Naive thymus-derived CD8-positive, alpha-beta T cell (primary cell): Measurements from ENCODE around the gene SNRPA. TPM values are rescaled to one million over a fixed set of nuclear protein-coding genes. Genes with fewer than 3 reads are reported as not detected.

Source experiments
- ATAC-seq, 2 donors: fragments of 150-1000 bp; cut with Tn5 transposase in 1 of 2; sonication (Bioruptor Pico), chemical (Tn5 transposase) in 1 of 2; 1 replicate in 1 of 2; 2 replicates in 1 of 2; pipeline ENCODE4 v1.10.0; 2021; ENCODE audit warnings: mild to moderate bottlenecking in 2 of 2, moderate library complexity in 2 of 2
- POLR2A ChIA-PET: fragments of 350-600 bp; sonication (Branson Sonifier 250); formaldehyde crosslinking; loops from one replicate; lab custom pipeline; 2021; ENCODE audit warnings: antibody characterized with exemption; lab: Charles Lee
- DNase-seq, 10 donors: peaks; one replicate each; pipeline versions ENCODE4 v3.0.0 to v3.0.0-alpha.2; 2020 to 2022
- H3K27ac Mint-ChIP-seq, 10 donors: one replicate each; pipeline ENCODE4 v1.8.0; 2020 to 2022; ENCODE audit warnings: mild to moderate bottlenecking in 10 of 10, mixed read lengths in 10 of 10, moderate library complexity in 4 of 10, inconsistent platforms in 1 of 10
- H3K27me3 Mint-ChIP-seq, 5 donors: one replicate each; pipeline ENCODE4 v1.8.0; 2021 to 2022; ENCODE audit warnings: mixed read lengths in 5 of 5
- H3K36me3 Mint-ChIP-seq, 3 donors: one replicate each; pipeline ENCODE4 v1.8.0; 2020 to 2022; ENCODE audit warnings: mixed read lengths in 3 of 3, mild to moderate bottlenecking in 2 of 3, inconsistent platforms in 1 of 3
- H3K4me1 Mint-ChIP-seq, 4 donors: one replicate each; pipeline ENCODE4 v1.8.0; 2021 to 2022; ENCODE audit warnings: mixed read lengths in 4 of 4
- H3K4me3 Mint-ChIP-seq, 10 donors: one replicate each; pipeline ENCODE4 v1.8.0; 2020 to 2022; ENCODE audit warnings: mild to moderate bottlenecking in 10 of 10, mixed read lengths in 10 of 10, moderate library complexity in 6 of 10, inconsistent platforms in 1 of 10
- H3K9me3 Mint-ChIP-seq, 9 donors: one replicate each; pipeline ENCODE4 v1.8.0; 2020 to 2022; ENCODE audit warnings: mixed read lengths in 9 of 9, mild to moderate bottlenecking in 3 of 9, inconsistent platforms in 1 of 9, moderate library complexity in 1 of 9
- polyA plus RNA-seq, 3 donors: library from polyadenylated mRNA; unstranded; fragments of 300-500 nt; fragmentation: Illumina TruSeq; gene quantifications; one replicate each; pipeline ENCODE4 v1.2.3, GENCODE V29; 2021
- total RNA-seq, 8 experiments: library from RNA in 2 of 8; stranded (reverse) in 2 of 8; gene quantifications; one replicate each; pipeline ENCODE4 v1.2.3 and lab custom pipeline; 2021 to 2026

SNRPA gene
- total and polyA plus RNA-seq, 5 experiments from 2014 or later: 45.9 to 68.2 (median 62.3) TPM

DNA sequence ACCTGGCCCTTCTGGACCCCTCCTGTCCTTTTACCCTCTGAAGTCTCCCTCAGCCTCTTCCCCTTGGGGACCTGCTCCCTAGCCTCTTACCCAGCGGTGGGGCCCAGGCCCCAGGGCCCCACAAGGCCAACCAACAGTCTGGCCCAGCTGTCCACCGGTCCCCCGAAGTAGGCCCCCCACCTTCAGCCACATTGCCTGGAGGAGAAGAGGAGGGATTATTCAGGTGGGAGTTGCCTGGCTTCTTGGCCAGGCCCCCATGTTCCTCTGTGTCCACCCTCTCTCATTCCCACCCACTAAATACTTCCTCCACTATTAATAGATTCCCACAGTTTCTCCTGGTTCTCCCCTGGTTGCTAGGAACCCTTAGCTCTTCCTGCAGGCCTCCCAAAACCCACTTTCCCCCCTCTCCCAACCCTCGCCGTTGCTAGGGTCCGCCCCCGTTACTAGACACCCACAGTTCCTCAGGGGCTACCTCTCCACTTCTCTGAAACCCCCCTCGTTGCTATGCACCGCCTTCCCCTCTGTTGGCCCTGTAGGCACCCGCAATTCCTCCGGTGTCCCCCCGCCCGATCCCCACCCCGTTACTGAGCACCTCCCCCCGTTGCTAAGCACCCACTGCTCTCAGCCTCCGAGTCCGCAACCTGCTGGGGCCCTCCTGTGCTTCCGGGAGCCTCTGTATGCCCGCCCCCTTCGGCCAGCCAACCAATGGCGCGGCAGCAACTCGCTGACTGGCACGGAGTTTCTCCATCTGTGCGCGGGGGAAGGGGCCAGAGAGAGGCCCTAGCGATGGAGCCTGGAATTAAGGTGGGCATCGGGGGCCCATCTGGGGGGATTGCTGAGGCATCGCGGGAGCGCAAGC, 36.3 kb upstream of the SNRPA start:
- Mint-ChIP-seq H3K27me3 (no peaks in the 10 kb centered on the region), H3K9me3 (no peaks in the 10 kb centered on the region), H3K36me3 (peaks cover 4 to 30% (median 6%) of the 10 kb centered on the region in 3 donors), H3K27ac (peak overlapping the region; percentile 90 to 100 (median 98)), H3K4me1 (peaks cover 27 to 62% (median 55%) of the 10 kb centered on the region in 4 donors), H3K4me3 (peak overlapping the region; percentile 80 to 94 (median 90))
- ATAC-seq (peak; percentile 75 to 78), DNase-seq (peak; percentile 89 to 97 (median 95))
- POLR2A ChIA-PET: interaction anchor here (0.5 to 1.7 kb wide), 5 partner anchors 17 to 489 kb away, joined by 3 to 6 read pairs (median 4); partner anchors contain the start of gene EGLN2

DNA sequence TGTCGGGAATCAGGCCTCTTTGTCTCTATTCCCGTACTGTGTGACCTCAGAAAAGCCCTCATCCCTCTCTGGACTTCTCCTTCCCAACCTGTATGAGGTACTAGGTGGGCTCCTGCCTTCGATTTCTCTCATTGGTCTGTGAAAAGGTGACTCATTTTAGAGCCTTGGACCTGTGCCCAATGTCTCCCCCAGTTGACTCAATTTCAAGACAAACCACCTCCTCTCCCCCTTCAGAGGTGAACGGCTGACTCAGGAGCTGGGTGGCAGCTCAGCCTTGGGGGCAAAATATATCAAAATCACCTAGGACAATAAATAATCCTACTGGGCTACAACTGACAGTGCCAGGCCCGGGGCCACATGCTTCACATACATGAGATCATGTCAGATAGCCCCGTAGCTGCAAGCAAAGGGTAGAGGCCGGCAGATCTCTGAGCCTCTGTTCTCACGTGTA, 34.9 kb upstream of the SNRPA start:
- peak overlapping the region; percentile 90 to 100 (median 98) for H3K27ac Mint-ChIP-seq
- H3K4me3 Mint-ChIP-seq: peak overlapping the region; percentile 80 to 94 (median 90)
- POLR2A ChIA-PET: interaction anchor here (0.9 to 2.5 kb wide), 7 partner anchors 34 to 1312 kb away, joined by 3 to 23 read pairs (median 17); partner anchors contain the start of genes ACTMAP, EGLN2, RAB4B and SNRPA
- peaks cover 35 to 72% (median 67%) of the 10 kb centered on the region in 4 donors for H3K4me1 Mint-ChIP-seq
- H3K36me3 Mint-ChIP-seq: peaks cover 4 to 18% (median 4%) of the 10 kb centered on the region in 3 donors
- ATAC-seq: peak in 1 of 2 donors; percentile 20
- no peaks in the 10 kb centered on the region for H3K27me3 Mint-ChIP-seq
- no peaks in the 10 kb centered on the region for H3K9me3 Mint-ChIP-seq
- DNase-seq: peak in 9 of 10 donors; percentile 26 to 84 (median 35)

DNA sequence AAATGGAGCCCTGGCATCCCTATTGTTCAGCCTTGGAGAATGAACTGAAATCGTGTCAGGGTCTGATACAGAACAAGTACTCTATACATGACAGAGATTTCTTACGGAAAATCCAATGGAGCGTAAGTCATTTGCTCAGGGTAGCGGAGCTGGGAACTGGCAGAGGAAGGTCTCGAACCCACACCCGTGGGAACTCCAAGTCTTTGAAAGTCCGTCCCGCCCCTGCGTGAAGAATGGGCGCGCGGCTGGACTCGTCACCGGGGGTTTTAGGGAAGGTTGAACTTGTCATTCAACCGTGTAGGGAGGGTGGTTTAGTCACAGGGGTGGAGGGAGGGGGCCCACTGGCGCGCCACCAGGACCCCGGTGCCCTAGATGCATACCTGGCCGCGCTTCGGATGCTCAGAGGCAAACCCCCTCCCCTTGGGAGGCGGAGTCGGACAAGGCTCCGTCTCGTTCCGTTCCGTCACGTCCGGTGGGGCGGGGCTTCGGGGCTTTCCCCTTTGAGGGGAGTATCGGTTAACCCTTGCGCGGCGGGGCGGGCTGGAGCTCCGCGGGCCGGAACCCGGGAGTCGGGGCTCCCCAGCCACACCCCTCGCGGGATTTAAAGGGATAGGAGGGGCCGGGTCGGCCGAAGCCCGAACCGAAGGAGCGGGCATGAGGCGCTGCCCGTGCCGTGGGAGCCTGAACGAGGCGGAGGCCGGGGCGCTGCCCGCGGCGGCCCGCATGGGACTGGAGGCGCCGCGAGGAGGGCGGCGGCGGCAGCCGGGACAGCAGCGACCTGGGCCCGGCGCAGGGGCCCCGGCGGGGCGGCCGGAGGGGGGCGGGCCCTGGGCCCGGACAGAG, 34.3 kb upstream of the SNRPA start, which contains the start of the genes COQ8B and ITPKC:
Gene COQ8B, minus strand, starts transcription at position 405 of the 843 bp plus-strand sequence. CDS start 2,254 bp downstream, outside the sequence.
Gene ITPKC, plus strand, starts transcription at position 631 of the 843 bp plus-strand sequence. Its CDS starts 24 bp downstream, at position 655.
- H3K9me3 Mint-ChIP-seq: no peaks in the 10 kb centered on the region
- H3K4me3 Mint-ChIP-seq: peak within 1 kb of the TSS; percentile 80 to 98 (median 92)
- peaks cover 32 to 74% (median 70%) of the 10 kb centered on the region in 4 donors for H3K4me1 Mint-ChIP-seq
- peak; percentile 58 to 72 for ATAC-seq
- POLR2A ChIA-PET: interaction anchor here (0.5 to 2.5 kb wide), 12 partner anchors 9 to 1313 kb away, joined by 3 to 23 read pairs (median 4); partner anchors contain the start of genes ACTMAP, EGLN2, RAB4B and SNRPA
- H3K36me3 Mint-ChIP-seq: peaks cover 0 to 12% (median under 1%) of the 10 kb centered on the region in 3 donors
- H3K27ac Mint-ChIP-seq: peak within 1 kb of the TSS; percentile 90 to 100 (median 98)
- peak; percentile 99 to 100 (median 99) for DNase-seq
- H3K27me3 Mint-ChIP-seq: no peaks in the 10 kb centered on the region

DNA sequence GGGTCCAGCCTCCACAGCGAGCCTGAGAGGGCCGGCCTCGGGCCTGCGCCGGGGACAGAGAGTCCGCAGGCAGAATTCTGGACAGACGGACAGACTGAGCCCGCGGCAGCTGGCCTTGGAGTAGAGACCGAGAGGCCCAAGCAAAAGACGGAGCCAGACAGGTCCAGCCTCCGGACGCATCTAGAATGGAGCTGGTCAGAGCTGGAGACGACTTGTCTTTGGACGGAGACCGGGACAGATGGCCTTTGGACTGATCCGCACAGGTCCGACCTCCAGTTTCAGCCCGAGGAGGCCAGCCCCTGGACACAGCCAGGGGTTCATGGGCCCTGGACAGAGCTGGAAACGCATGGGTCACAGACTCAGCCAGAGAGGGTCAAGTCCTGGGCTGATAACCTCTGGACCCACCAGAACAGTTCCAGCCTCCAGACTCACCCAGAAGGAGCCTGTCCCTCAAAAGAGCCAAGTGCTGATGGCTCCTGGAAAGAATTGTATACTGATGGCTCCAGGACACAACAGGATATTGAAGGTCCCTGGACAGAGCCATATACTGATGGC, 33.6 kb upstream of the SNRPA start:
- no peaks in the 10 kb centered on the region for H3K9me3 Mint-ChIP-seq
- no peak for ATAC-seq

GRCh38 chr19:40717880-40718773, 32.9 kb upstream of the SNRPA start:
- Mint-ChIP-seq H3K9me3 (no peaks in the 10 kb centered on the region), H3K27me3 (no peaks in the 10 kb centered on the region), H3K4me1 (peaks cover 38 to 78% (median 76%) of the 10 kb centered on the region in 4 donors), H3K36me3 (peaks cover 0 to 7% (median 0%) of the 10 kb centered on the region in 3 donors), H3K27ac (peak overlapping the region; percentile 79 to 99 (median 92)), H3K4me3 (peak overlapping the region; percentile 80 to 98 (median 90))
- POLR2A ChIA-PET: interaction anchor here (0.6 to 2.5 kb wide), 8 partner anchors 10 to 545 kb away, joined by 3 to 23 read pairs (median 4); partner anchors contain the start of genes ACTMAP, RAB4B and SNRPA
- ATAC-seq (no peak), DNase-seq (no peak)

More for the DNA sequence above, 33.6 kb upstream of the SNRPA start:
- Mint-ChIP-seq H3K4me3 (peak overlapping the region; percentile 68 to 98 (median 86)), H3K27ac (peak overlapping the region in 7 of 10 donors; percentile 40 to 91 (median 69)), H3K36me3 (peaks cover 0 to 8% (median 0%) of the 10 kb centered on the region in 3 donors), H3K4me1 (peaks cover 35 to 78% (median 75%) of the 10 kb centered on the region in 4 donors), H3K27me3 (no peaks in the 10 kb centered on the region)
- peak in 1 of 10 donors; percentile 14 for DNase-seq
- POLR2A ChIA-PET: interaction anchor here (0.5 to 2.5 kb wide), 11 partner anchors 9 to 546 kb away, joined by 3 to 23 read pairs (median 4); partner anchors contain the start of genes ACTMAP, EGLN2, RAB4B and SNRPA

DNA sequence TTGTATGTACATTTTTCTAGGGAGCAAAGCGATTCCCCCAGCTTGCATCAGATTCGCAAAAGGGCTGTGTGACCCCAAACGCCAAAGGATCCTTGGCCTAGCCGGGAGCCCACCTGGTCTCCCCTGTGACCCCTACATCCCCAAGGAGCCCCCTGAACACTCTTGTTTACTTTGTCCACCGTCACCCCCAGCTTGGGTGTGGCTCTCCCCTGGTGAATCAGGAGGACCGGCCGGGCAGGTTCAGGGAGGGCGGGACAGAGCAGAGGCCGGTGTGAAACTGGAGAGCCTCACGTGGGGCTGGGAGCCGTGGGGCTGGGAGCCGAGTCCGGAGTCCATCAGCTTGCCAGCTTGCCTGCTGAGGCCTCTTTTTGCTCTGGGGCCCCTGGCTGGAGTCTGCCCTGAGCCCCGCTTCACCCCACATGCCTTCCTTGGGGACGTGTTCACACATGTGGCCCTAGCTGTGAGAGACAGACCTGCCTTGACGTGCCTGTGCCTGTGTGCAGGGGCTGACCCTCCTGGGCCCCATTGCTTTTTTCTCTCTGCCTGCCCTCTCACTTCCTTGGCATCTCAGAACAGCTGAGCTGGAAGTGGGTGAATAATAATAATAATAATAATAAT, 32.1 kb upstream of the SNRPA start:
- H3K4me1 Mint-ChIP-seq: peaks cover 39 to 81% (median 76%) of the 10 kb centered on the region in 4 donors
- DNase-seq: peak in 1 of 10 donors; percentile 2

GRCh38 chr19:40719414-40719894, 31.5 kb upstream of the SNRPA start:
- H3K27me3 Mint-ChIP-seq: no peaks in the 10 kb centered on the region
- POLR2A ChIA-PET: interaction anchor here (1.0 kb wide), 1 partner anchor 31 kb away, joined by 4 read pairs; the partner anchor contains the start of gene ACTMAP
- DNase-seq (no peak), ATAC-seq (no peak)
- H3K4me3 Mint-ChIP-seq: peak overlapping the region; percentile 33 to 94 (median 72)
- peaks cover 0 to 12% (median 0%) of the 10 kb centered on the region in 3 donors for H3K36me3 Mint-ChIP-seq
- peaks cover 37 to 80% (median 74%) of the 10 kb centered on the region in 4 donors for H3K4me1 Mint-ChIP-seq
- no peaks in the 10 kb centered on the region for H3K9me3 Mint-ChIP-seq
- peak overlapping the region in 4 of 10 donors; percentile 19 to 95 (median 36) for H3K27ac Mint-ChIP-seq

More for the DNA sequence above, 32.1 kb upstream of the SNRPA start:
- no peak for ATAC-seq
- POLR2A ChIA-PET: interaction anchor here (1.0 kb wide), 1 partner anchor 31 kb away, joined by 4 read pairs; the partner anchor contains the start of gene ACTMAP
- Mint-ChIP-seq H3K4me3 (peak overlapping the region; percentile 80 to 98 (median 90)), H3K27ac (peak overlapping the region in 9 of 10 donors; percentile 28 to 99 (median 91)), H3K36me3 (peaks cover 0 to 12% (median 0%) of the 10 kb centered on the region in 3 donors), H3K27me3 (no peaks in the 10 kb centered on the region), H3K9me3 (no peaks in the 10 kb centered on the region)

DNA sequence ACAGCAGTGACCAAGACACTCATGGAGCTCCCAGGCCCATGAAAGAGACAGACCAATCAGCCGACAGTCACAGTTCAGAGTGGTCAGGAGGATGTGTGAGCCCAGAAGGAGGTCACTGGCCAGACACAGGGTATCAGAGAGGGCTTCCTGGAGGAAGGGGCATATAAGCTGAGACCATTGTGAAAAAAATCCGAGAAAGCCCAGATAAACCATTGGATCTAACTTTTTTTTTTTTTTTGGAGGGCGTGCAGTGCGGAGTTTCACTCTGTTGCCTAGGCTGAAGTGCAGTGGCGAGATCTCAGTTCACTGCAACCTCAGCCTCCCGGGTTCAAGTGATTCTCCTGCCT, 29.9 kb upstream of the SNRPA start:
- no peak for DNase-seq
- no peak for ATAC-seq
- peaks cover 0 to 21% (median under 1%) of the 10 kb centered on the region in 3 donors for H3K36me3 Mint-ChIP-seq
- POLR2A ChIA-PET: interaction anchor here (0.6 to 0.9 kb wide), 3 partner anchors 28 to 393 kb away, joined by 3 to 6 read pairs (median 3); partner anchors contain the start of genes CYP2F1 and EGLN2
- no peaks in the 10 kb centered on the region for H3K27me3 Mint-ChIP-seq
- H3K27ac Mint-ChIP-seq: peak overlapping the region in 3 of 10 donors; percentile 31 to 83 (median 72)
- H3K4me1 Mint-ChIP-seq: peaks cover 25 to 65% (median 59%) of the 10 kb centered on the region in 4 donors
- no peaks in the 10 kb centered on the region for H3K9me3 Mint-ChIP-seq
- peak overlapping the region in 6 of 10 donors; percentile 60 to 87 (median 72) for H3K4me3 Mint-ChIP-seq

DNA sequence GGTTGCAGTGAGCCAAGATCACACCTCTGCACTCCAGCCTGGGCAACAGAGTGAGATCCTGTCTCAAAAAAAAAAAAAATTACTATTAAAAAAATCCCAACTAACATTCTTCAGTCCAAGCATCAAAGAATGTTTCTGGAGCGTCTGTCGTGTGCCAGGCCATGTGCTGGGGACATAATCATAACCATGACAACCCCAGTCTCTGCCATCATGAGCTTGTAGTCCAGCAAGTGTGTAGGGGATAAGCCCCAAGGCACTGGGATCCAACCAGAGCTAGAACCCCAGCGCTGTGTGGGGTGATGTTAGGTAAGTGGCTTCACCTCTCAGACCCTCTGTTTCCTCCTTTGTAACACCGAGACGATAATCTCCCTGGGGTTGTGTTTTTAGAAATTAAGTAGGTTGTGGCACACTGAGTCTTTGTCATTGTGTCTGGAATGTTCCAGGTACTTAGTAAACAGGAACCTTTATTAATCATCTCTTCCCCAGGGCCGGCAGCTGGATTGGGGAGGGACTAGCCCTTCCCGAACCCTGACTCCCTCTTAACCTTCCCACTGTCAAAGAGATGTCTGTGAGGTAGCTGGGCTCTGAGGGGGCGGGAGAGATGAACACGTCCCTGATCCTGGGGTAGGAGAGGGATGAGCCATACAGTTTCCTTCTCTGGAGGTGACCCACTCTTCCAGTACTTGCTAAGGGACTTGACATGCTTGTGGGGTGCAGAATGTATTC, 28.9 kb upstream of the SNRPA start:
- POLR2A ChIA-PET: interaction anchor here (0.6 kb wide), 2 partner anchors 79 to 392 kb away, joined by 3 to 6 read pairs; partner anchors contain the start of gene CYP2F1
- peaks cover 0 to 28% (median 8%) of the 10 kb centered on the region in 3 donors for H3K36me3 Mint-ChIP-seq
- no peaks in the 10 kb centered on the region for H3K9me3 Mint-ChIP-seq
- DNase-seq (no peak), ATAC-seq (no peak)
- peak overlapping the region in 1 of 10 donors; percentile 37 for H3K27ac Mint-ChIP-seq
- H3K4me1 Mint-ChIP-seq: peaks cover 22 to 58% (median 52%) of the 10 kb centered on the region in 4 donors
- H3K4me3 Mint-ChIP-seq: peak overlapping the region in 2 of 10 donors; percentile 12 to 18
- no peaks in the 10 kb centered on the region for H3K27me3 Mint-ChIP-seq
